GM21528 (cell line): Measurements from ENCODE around the gene MEGF9.

ENCODE experiments used
- ATAC-seq: cut with Tn5 transposase; IDR thresholded peaks from one replicate; pipeline ENCODE4 v1.9.1; 2021; ENCODE audit warnings: mild to moderate bottlenecking, moderate library complexity; ENCODE audit not compliant: unreplicated experiment, low FRiP score

Gene MEGF9

GRCh38 chr9:120710110-120710981 is 3.9 kb downstream of the MEGF9 start:
- ATAC-seq = no peak

DNA sequence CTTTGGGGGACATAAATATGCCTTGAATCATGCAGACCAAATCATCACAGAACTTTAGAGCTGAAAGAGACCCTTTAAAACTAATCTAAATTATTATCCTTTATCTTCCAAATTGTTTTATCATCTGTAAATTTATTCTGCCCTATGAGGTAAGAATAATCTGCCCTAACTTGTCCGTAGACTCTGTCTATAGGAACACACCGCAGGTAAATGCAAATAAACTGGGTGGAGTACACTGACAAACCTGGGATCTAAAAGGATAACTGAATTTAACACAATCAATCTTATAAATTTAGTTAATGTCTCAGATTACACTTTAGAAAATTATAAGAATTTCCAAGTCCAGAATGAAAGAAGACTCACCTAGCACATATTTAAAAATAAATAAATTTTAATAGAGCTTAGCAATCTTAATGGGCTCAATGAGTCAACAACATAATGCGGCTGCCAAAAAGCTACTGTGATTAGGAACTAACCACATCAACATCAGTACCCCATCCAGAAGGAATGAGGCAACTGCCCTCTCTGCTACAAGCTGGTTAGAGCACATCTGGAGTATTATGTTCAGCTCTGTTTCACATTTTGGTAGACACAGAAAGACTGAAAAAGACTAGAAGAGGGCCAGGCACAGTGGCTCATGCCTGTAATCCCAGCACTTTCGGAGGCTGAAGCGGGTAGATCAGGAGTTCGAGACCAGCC is 5.6 kb downstream of the MEGF9 start:
- no peak for ATAC-seq

- ATAC-seq = no peak
Measured at GRCh38 chr9:120707170-120707569, 7.1 kb downstream of the MEGF9 start.

DNA sequence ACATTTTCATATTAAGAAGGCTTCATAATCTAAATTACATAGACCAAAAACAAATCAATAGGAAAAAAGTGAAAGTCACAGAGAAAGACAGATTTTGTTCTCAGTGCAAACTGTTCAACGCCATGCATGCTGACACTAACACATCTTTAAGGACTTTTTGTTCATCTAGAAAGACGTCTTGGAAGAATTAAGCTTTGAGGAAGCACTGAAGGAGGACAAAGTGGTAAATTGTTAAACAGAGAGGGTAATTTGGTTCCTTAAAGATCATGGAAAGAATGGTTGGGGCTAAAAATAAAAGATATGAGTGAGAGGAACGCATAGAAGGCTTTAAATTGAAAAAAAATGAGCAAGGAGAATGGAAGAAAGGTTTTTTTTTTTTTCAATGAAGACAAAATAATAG is 9.1 kb downstream of the MEGF9 start:
- ATAC-seq = no peak

DNA sequence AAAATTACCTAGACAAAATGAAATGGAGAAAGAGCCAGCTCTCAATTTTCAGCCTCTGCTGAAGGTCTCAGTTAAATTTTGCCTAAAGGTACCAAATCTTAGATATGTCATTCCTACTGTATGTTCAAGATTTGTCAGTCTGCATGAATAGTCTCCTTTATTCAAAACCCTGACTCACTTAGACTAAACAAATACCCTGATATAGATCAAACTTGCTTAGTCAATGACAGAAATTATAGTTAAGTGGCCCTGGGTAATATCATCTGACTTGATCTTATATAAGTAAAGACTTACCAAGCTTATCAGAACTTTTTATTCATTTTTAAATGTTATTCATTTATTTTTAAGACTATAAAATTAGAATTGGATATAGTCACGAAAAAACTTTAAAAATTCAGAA is 12.2 kb downstream of the MEGF9 start:
- no peak for ATAC-seq

GRCh38 chr9:120701248-120701647 is 13.0 kb downstream of the MEGF9 start:
- no peak for ATAC-seq

- ATAC-seq = no peak
Measured at GRCh38 chr9:120698766-120699165, 15.5 kb downstream of the MEGF9 start.

GRCh38 chr9:120697448-120697847 is 16.8 kb downstream of the MEGF9 start:
- ATAC-seq = no peak

GRCh38 chr9:120696551-120697230 is 17.6 kb downstream of the MEGF9 start:
- ATAC-seq = no peak

DNA sequence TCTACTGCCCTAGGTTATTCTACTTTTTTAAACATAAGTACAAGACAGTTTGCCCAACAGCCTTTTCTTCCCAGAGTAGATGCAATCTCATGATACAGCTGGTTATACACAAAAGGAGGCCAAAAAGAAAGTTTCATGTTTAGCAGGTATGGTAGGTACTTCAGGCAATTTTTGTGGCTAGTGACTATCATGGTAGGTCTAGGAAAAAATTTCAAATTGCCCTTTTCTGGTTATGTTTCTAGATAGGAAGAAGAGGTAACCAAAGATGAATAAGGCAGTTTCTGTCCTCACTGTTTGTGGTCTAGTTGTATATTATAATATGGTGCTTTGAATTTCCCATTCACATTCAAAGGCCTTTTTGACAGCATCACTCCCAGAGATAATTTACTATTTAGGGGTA is 19.7 kb downstream of the MEGF9 start:
- no peak for ATAC-seq

- no peak for ATAC-seq
Measured at GRCh38 chr9:120693700-120694008, 20.6 kb downstream of the MEGF9 start.

GRCh38 chr9:120692901-120693699 is 21.2 kb downstream of the MEGF9 start:
- ATAC-seq = peak; percentile 41

DNA sequence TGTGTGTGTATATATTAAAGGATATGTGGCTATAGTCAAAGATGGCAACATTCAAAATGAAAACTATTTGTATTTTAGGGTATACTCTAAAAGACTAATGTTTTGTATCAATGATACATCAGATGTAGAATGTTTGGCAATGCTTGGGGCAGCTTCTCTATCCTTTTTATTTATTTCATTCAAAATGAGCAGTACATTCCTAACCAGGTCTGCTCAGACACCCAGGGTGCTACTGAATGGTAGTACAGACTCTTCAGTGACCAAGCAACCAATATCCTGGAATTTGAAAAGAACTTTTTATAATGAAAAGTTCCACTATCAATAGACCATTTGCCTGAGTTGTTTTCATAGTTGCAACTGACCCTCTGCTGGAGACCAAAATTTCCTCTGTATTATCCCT is 23.9 kb downstream of the MEGF9 start:
- no peak for ATAC-seq

DNA sequence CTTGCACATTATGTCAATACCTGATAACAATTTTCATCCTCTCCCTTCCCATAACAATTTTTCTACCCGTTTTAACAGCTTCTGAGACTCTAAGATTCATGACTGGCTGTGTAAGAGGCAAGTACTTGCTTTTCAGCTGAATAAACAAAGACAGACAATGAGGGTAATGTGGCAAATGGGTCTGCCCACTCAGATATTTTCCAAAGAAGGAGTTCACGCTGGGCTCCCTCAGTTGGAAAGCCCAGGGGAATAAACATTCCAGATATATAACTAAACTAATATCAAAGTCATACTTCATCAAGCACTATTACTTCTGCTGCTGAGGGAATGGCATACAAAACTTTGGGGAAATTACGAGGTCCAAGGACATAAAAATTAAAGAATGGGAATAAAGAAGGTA is 24.4 kb downstream of the MEGF9 start:
- no peak for ATAC-seq

- no peak for ATAC-seq
Measured at GRCh38 chr9:120688758-120689157, 25.5 kb downstream of the MEGF9 start.

DNA sequence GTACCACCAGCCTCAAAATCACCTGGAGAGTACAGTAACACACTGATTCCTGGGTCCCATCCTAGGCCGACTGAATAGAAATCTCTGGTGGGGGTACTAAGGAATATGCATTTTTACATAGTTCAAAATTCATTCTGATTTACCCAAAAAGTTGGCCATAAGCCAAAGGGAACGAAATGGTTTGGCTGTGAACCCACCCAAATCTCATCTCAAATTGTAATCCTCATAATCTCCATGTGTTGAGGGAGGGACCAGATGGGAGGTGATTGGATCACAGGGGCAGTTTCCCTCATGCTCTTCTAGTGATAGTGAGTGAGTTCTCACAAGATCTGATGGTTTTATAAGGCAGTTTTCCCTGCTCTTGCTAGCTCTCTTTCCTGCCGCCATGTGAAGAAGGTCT is 31.1 kb downstream of the MEGF9 start:
- ATAC-seq = no peak

GRCh38 chr9:120681121-120681520 is 33.1 kb downstream of the MEGF9 start:
- no peak for ATAC-seq

DNA sequence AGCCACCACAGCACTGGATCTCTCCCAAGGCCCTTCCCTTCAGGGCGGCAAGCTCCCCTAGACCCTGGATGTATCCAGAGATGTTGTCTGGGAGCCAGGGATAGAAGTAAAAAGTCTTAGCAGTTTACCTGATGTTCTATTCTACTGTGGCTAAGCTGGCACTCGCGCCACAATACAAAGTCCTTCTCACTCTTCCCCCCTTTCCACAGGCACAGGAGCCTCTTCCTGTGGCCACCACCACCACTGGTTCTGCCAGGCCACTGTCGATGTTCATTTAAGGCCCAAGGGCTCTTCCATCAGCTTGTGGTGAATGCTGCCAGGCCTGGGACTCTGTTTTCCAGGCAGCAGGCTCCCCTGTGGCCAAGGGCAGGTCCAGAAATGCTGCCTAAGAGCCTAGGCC is 33.7 kb downstream of the MEGF9 start:
- no peak for ATAC-seq

DNA sequence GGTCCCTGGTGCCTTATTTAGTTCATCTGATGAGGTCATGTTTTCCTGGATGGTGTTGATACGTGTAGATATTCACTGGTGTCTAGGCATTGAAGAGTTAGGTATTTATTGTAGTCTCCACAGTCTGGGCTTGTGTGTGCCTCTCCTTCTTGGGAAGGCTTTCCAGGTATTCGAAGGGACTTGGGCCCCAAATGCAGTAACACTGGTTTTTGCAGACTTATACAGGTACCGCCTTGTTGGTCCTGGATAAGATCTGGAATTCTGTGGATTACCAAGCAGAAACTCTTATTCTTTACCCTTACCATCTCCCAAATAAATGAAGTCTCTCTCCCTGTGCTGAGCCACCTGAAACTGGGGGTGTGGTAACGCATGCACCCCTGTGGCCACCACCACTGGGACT is 34.1 kb downstream of the MEGF9 start:
- ATAC-seq = no peak

DNA sequence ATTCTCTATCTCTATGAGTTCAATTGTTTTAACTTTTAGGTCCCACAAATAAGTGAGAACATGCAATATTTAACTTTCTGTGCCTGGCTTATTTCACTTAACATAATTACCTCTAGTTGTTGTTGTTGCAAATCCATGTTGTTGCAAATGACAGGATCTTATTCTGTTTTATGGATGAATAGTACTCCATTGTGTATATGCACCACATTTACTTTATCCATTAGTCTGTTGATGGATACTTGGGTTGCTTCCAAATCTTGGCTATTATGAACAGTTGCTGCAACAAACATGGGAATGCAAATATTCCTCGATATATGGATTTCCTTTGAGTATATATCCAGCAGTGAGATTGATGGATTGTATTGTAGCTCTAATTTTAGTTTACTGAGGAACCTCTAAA is 36.3 kb downstream of the MEGF9 start:
- ATAC-seq = no peak
